H1 (cell line): ENCODE data around the gene ZNF576. TPM values are rescaled to one million over a fixed set of nuclear protein-coding genes. Genes with fewer than 3 reads are reported as not detected.

ENCODE experiments used
- CTCF ChIA-PET: fragments of 300-600 bp; sonication (Branson Sonifier 250); formaldehyde crosslinking; loops from one replicate; lab custom pipeline; 2021; ENCODE audit not compliant: partially characterized antibody; lab: Charles Lee
- POLR2A ChIA-PET: fragments of 300-600 bp; sonication (Branson Sonifier 250); formaldehyde crosslinking; loops from one replicate; lab custom pipeline; 2021; ENCODE audit warnings: inconsistent platforms; ENCODE audit not compliant: partially characterized antibody; lab: Charles Lee
- DNase-seq, 2 experiments: peaks; one replicate each; pipeline versions ENCODE4 v3.0.0 to v3.0.0-alpha.2; 2010 to 2022; ENCODE audit warnings: low spot score in 2 of 2, low read depth in 1 of 2, mixed read lengths in 1 of 2
- FAIRE-seq: peaks from 2 replicates; lab custom pipeline; 2011; peaks lifted over from hg19 to GRCh38; lab: Jason Lieb, UNC
- H2AFZ ChIP-seq: 2 replicates; pipeline ENCODE4 v1.8.1; 2012; ENCODE audit warnings: low read length, inconsistent platforms
- H2AK5ac ChIP-seq: 2 replicates; pipeline ENCODE4 v1.6.1; 2013; ENCODE audit warnings: low read depth, low read length
- H2BK120ac ChIP-seq: replicated peaks from 2 replicates; pipeline ENCODE3; 2013; ENCODE audit warnings: low read depth, low read length, inconsistent platforms
- H2BK12ac ChIP-seq: 2 replicates; pipeline ENCODE4 v1.6.1; 2013; ENCODE audit warnings: low read depth, low read length
- H2BK15ac ChIP-seq: 2 replicates; pipeline ENCODE4 v1.6.1; 2013; ENCODE audit warnings: low read length
- H2BK20ac ChIP-seq: 2 replicates; pipeline ENCODE4 v1.6.1; 2013; ENCODE audit warnings: low read length
- H2BK5ac ChIP-seq: 2 replicates; pipeline ENCODE4 v1.6.1; 2013; ENCODE audit warnings: low read depth, low read length
- H3K14ac ChIP-seq: 2 replicates; pipeline ENCODE4 v1.6.1; 2013; ENCODE audit warnings: inconsistent platforms; ENCODE audit not compliant: insufficient read length
- H3K18ac ChIP-seq: 2 replicates; pipeline ENCODE4 v1.6.1; 2013; ENCODE audit warnings: low read length; ENCODE audit errors: extremely low read depth
- H3K23ac ChIP-seq: 2 replicates; pipeline ENCODE4 v1.6.1; 2013; ENCODE audit warnings: inconsistent platforms; ENCODE audit not compliant: insufficient read length
- H3K23me2 ChIP-seq: 2 replicates; pipeline ENCODE4 v1.6.1; 2013; ENCODE audit warnings: low read depth, low read length
- H3K27ac ChIP-seq: 2 replicates; pipeline ENCODE4 v1.6.1; 2011; ENCODE audit warnings: low read depth, low read length, inconsistent platforms
- H3K27me3 ChIP-seq, 4 experiments: replicated peaks in 1 of 4; 1 replicate in 1 of 4; 2 replicates in 3 of 4; pipeline versions ENCODE4 v1.6.1 to v1.8.1; 2011 to 2013; ENCODE audit warnings: low read length in 3 of 4, mild to moderate bottlenecking in 3 of 4, inconsistent platforms in 2 of 4, mixed read lengths in 2 of 4, moderate library complexity in 1 of 4; ENCODE audit not compliant: control insufficient read depth in 3 of 4, insufficient read depth in 3 of 4; ENCODE audit errors: extremely low read depth in 1 of 4
- H3K36me3 ChIP-seq, 4 experiments: 2 replicates each; pipeline versions ENCODE4 v1.6.1 to v1.8.1; 2011 to 2013; ENCODE audit warnings: mild to moderate bottlenecking in 4 of 4, low read length in 3 of 4, moderate library complexity in 2 of 4, control low read depth in 1 of 4, inconsistent platforms in 1 of 4; ENCODE audit not compliant: insufficient read depth in 4 of 4, control insufficient read depth in 2 of 4
- H3K4ac ChIP-seq: replicated peaks from 2 replicates; pipeline ENCODE3; 2013; ENCODE audit warnings: low read length, low read depth, mixed read lengths, inconsistent platforms; ENCODE audit not compliant: insufficient read length
- H3K4me1 ChIP-seq, 4 experiments: replicated peaks in 1 of 4; 1 replicate in 1 of 4; 2 replicates in 3 of 4; pipeline versions ENCODE4 v1.6.1 to v1.8.1; 2011 to 2013; ENCODE audit warnings: low read length in 3 of 4, inconsistent platforms in 2 of 4, mixed read lengths in 1 of 4; ENCODE audit not compliant: insufficient read depth in 4 of 4, control insufficient read depth in 3 of 4
- H3K4me2 ChIP-seq, 2 experiments: 2 replicates each; pipeline versions ENCODE4 v1.6.1 to v1.8.1; 2011 to 2013; ENCODE audit warnings: low read depth in 2 of 2, low read length in 2 of 2, control low read depth in 1 of 2, inconsistent platforms in 1 of 2, mild to moderate bottlenecking in 1 of 2; ENCODE audit not compliant: insufficient read depth in 1 of 2
- H3K4me3 ChIP-seq, 4 experiments: fragments of 200-600, 300-600 bp in 1 of 4; sonication (generic), shearing (Covaris generic), sonication (Bioruptor Twin) in 1 of 4; 2 replicates each; pipeline versions ENCODE4 v1.5.1 to v1.8.1; 2011 to 2016; ENCODE audit warnings: low read length in 4 of 4, low read depth in 3 of 4, control low read depth in 2 of 4, inconsistent platforms in 2 of 4, mild to moderate bottlenecking in 2 of 4, mixed read lengths in 1 of 4, moderate library complexity in 1 of 4; ENCODE audit not compliant: insufficient read depth in 2 of 4; ENCODE audit errors: extremely low read depth in 1 of 4
- H3K56ac ChIP-seq: replicated peaks from 2 replicates; pipeline ENCODE3; 2013; ENCODE audit warnings: low read depth, mild to moderate bottlenecking, mixed read lengths, low read length, inconsistent platforms; ENCODE audit not compliant: insufficient read length
- H3K79me1 ChIP-seq: 2 replicates; pipeline ENCODE4 v1.6.1; 2013; ENCODE audit warnings: low read depth, low read length, control low read depth
- H3K79me2 ChIP-seq, 2 experiments: 2 replicates each; pipeline versions ENCODE4 v1.6.1 to v1.8.1; 2012 to 2013; ENCODE audit warnings: low read length in 2 of 2, mild to moderate bottlenecking in 2 of 2, inconsistent platforms in 1 of 2; ENCODE audit not compliant: insufficient read depth in 2 of 2, control insufficient read depth in 1 of 2
- H3K9ac ChIP-seq, 4 experiments: replicated peaks in 1 of 4; 1 replicate in 1 of 4; 2 replicates in 3 of 4; pipeline versions ENCODE4 v1.6.1 to v1.8.1; 2011 to 2013; ENCODE audit warnings: low read depth in 3 of 4, low read length in 3 of 4, control low read depth in 2 of 4, mild to moderate bottlenecking in 2 of 4, moderate library complexity in 2 of 4, inconsistent platforms in 1 of 4; ENCODE audit errors: extremely low read depth in 1 of 4
- H3K9me3 ChIP-seq, 2 experiments: 2 replicates each; pipeline versions ENCODE4 v1.6.1 to v1.8.1; 2012 to 2013; ENCODE audit warnings: mild to moderate bottlenecking in 2 of 2, moderate library complexity in 2 of 2, control low read depth in 1 of 2, inconsistent platforms in 1 of 2, low read depth in 1 of 2, low read length in 1 of 2, mixed read lengths in 1 of 2; ENCODE audit not compliant: insufficient read depth in 2 of 2
- H4K20me1 ChIP-seq, 2 experiments: replicated peaks in 1 of 2; 2 replicates each; pipeline versions ENCODE3 to v1.8.1; 2011 to 2013; ENCODE audit warnings: inconsistent platforms in 2 of 2, low read length in 2 of 2, mild to moderate bottlenecking in 1 of 2; ENCODE audit not compliant: insufficient read depth in 2 of 2, control insufficient read depth in 1 of 2
- H4K5ac ChIP-seq: 2 replicates; pipeline ENCODE4 v1.6.1; 2013; ENCODE audit warnings: low read length, low read depth, mixed read lengths, inconsistent platforms; ENCODE audit not compliant: insufficient read length
- H4K8ac ChIP-seq: 2 replicates; pipeline ENCODE4 v1.8.0; 2013; ENCODE audit warnings: mild to moderate bottlenecking, moderate library complexity, low read length, inconsistent platforms; ENCODE audit not compliant: insufficient read depth; ENCODE audit errors: extremely low read depth
- H4K91ac ChIP-seq: replicated peaks from 2 replicates; pipeline ENCODE3; 2013; ENCODE audit warnings: low read length, mixed read lengths, inconsistent platforms; ENCODE audit not compliant: insufficient read length
- ATF2 ChIP-seq: IDR thresholded peaks from 2 replicates; pipeline ENCODE4 v1.6.1; 2012; ENCODE audit warnings: low read length, inconsistent platforms
- CREB1 ChIP-seq: IDR thresholded peaks from 2 replicates; pipeline ENCODE4 v1.6.1; 2012; ENCODE audit warnings: inconsistent platforms
- CTBP2 ChIP-seq: IDR thresholded peaks from 2 replicates; pipeline ENCODE4 v1.7.0; 2011; ENCODE audit warnings: borderline replicate concordance, mild to moderate bottlenecking, moderate library complexity, mixed read lengths, low read length; ENCODE audit not compliant: insufficient read depth, insufficient read length
- JUN ChIP-seq: IDR thresholded peaks from 2 replicates; pipeline ENCODE4 v1.6.1; 2011; ENCODE audit warnings: low read depth, mild to moderate bottlenecking, improper control_type of control experiment, low read length
- MAX ChIP-seq: IDR thresholded peaks from 2 replicates; pipeline ENCODE4 v1.6.1; 2012; ENCODE audit warnings: inconsistent platforms
- RFX5 ChIP-seq: IDR thresholded peaks from 2 replicates; pipeline ENCODE4 v1.6.1; 2011; ENCODE audit warnings: low read depth, low read length, improper control_type of control experiment, borderline replicate concordance
- RXRA ChIP-seq: IDR thresholded peaks from 2 replicates; pipeline ENCODE4 v1.6.1; 2011; ENCODE audit warnings: low read depth, mild to moderate bottlenecking, low read length, moderate library complexity; ENCODE audit not compliant: insufficient read depth
- SIN3A ChIP-seq, 2 experiments: IDR thresholded peaks in 1 of 2; conservative IDR thresholded peaks in 1 of 2; 2 replicates each; pipeline ENCODE4 v1.6.1; 2011 to 2012; ENCODE audit warnings: low read length in 2 of 2, improper control_type of control experiment in 1 of 2, low read depth in 1 of 2, mild to moderate bottlenecking in 1 of 2
- SP1 ChIP-seq: IDR thresholded peaks from 2 replicates; pipeline ENCODE4 v1.6.1; 2011; ENCODE audit warnings: low read depth, low read length
- SRF ChIP-seq: IDR thresholded peaks from 2 replicates; pipeline ENCODE4 v1.6.1; 2011; ENCODE audit warnings: mild to moderate bottlenecking, low read depth, low read length, moderate library complexity
- TAF1 ChIP-seq: IDR thresholded peaks from 2 replicates; pipeline ENCODE4 v1.6.1; 2011; ENCODE audit warnings: mild to moderate bottlenecking, low read depth, low read length
- WGBS, 2 experiments: shearing (Covaris generic) in 1 of 2; methylation state at CpG; one replicate each; pipeline versions ENCODE4 v1.1.6 to v1.1.7; 2013 to 2015; ENCODE audit warnings: low lambda C conversion rate in 2 of 2, mixed read lengths in 2 of 2, inconsistent platforms in 1 of 2, low coverage in 1 of 2, missing lambda C conversion rate in 1 of 2; ENCODE audit not compliant: insufficient replicate concordance in 2 of 2, insufficient coverage in 1 of 2, insufficient read length in 1 of 2; ENCODE audit errors: extremely low coverage in 1 of 2, missing lambda C conversion rate in 1 of 2; 5-methylcytosine and 5-hydroxymethylcytosine counted together
- polyA plus RNA-seq, 7 experiments: library from polyadenylated mRNA; depleted of rRNA in 3 of 7; stranded (reverse) in 5 of 7; unstranded in 2 of 7; fragments of >200 nt in 5 of 7; fragments of 200-250 nt in 2 of 7; gene quantifications; 1 replicate in 5 of 7; 2 replicates in 1 of 7; 4 replicates in 1 of 7; pipeline versions ENCODE4 v1.2.1 to v1.2.3, GENCODE V29; 2011 to 2013; ENCODE audit warnings: missing spikeins in 2 of 7, mixed read lengths in 2 of 7
- total RNA-seq: library from RNA; stranded (reverse); fragmentation: NEBNext Ultra II Directional; extraction: Animal tissue kit (Norgen Biotek cat#: 25700); gene quantifications from 2 replicates; pipeline ENCODE4 v1.2.1, GENCODE V29; 2021

The ZNF576 gene
- total and polyA plus RNA-seq, 2 of the 8 experiments (the other 6 are each of a cell fraction or from before 2014, with no cell fraction given) = 13.6 to 32.4 TPM

GRCh38 chr19:43605875-43606568 is 9.6 kb downstream of the ZNF576 start:
- Histone ChIP-seq H4K8ac (no peak overlapping the region), H2BK15ac (no peak overlapping the region), H2BK12ac (no peak overlapping the region), H3K18ac (no peak overlapping the region), H2BK120ac (no peak overlapping the region), H3K9ac (no peak overlapping the region), H3K79me1 (no peaks in the 10 kb centered on the region), H4K20me1 (peaks cover 0 to 7% of the 10 kb centered on the region in 2 experiments), H3K4ac (no peak overlapping the region), H2BK20ac (no peak overlapping the region), H3K79me2 (no peaks in the 10 kb centered on the region), H3K4me2 (no peak overlapping the region), H3K23me2 (no peaks in the 10 kb centered on the region; the same call in 1 of the 2 replicates), H3K36me3 (peaks cover 0 to 3% (median 0%) of the 10 kb centered on the region in 4 experiments; a peak in 4 of 8 replicates), H3K14ac (no peak overlapping the region), H3K56ac (no peak overlapping the region), H3K23ac (no peak overlapping the region), H4K91ac (no peak overlapping the region), H3K4me1 (no peaks in the 10 kb centered on the region), H2BK5ac (no peak overlapping the region), H3K27ac (no peak overlapping the region), H3K9me3 (no peaks in the 10 kb centered on the region), H4K5ac (no peak overlapping the region), H3K27me3 (no peaks in the 10 kb centered on the region), H2AK5ac (no peak overlapping the region), H3K4me3 (no peak overlapping the region), H2AFZ (no peak overlapping the region)
- FAIRE-seq (no peak), DNase-seq (no peak)
- POLR2A ChIA-PET = interaction anchor here (1.3 to 3.4 kb wide), 3 partner anchors 9 to 17 kb away, joined by 5 to 17 read pairs (median 5); partner anchors contain the start of genes IRGQ and ZNF576
- WGBS, 2 experiments = 88% methylated on average over 7 of the region's 7 CpGs; no CpG with 5 or more reads in 1 of the 2 experiments
- CTCF ChIA-PET = interaction anchor here (0.6 to 2.1 kb wide), 8 partner anchors 9 to 70 kb away, joined by 3 to 9 read pairs (median 4); partner anchors contain the start of genes IRGQ and ZNF576
- TF ChIP-seq JUN = no peak
- no peak for TF ChIP-seq TAF1
- TF ChIP-seq ATF2 = no peak
- no peak for TF ChIP-seq SIN3A (conservative IDR thresholded peaks at IDR 0.05 in 1 of 2, IDR thresholded peaks at IDR 0.05 in 1 of 2; ENCODE audit: low read depth in 1 of 2, low read length in 2 of 2)
- no peak for TF ChIP-seq MAX
- TF ChIP-seq RXRA = no peak
- no peak for TF ChIP-seq CTBP2
- TF ChIP-seq RFX5 = no peak
- no peak for TF ChIP-seq SP1
- no peak for TF ChIP-seq CREB1
- TF ChIP-seq SRF = no peak
